Astrocyte (in vitro differentiated cells and primary cell): ENCODE data around the gene PKP1. TPM values are rescaled to one million over a fixed set of nuclear protein-coding genes. Genes with fewer than 3 reads are reported as not detected.

Experiments used
- DNase-seq: peaks from one replicate; pipeline ENCODE4 v3.0.0-alpha.2; 2010; ENCODE audit warnings: low read depth
- FAIRE-seq: peaks from 2 replicates; lab custom pipeline; 2011; peaks lifted over from hg19 to GRCh38; lab: Jason Lieb, UNC
- H2AFZ ChIP-seq: 2 replicates; pipeline ENCODE4 v1.6.0; 2012; ENCODE audit warnings: low read depth, low read length, inconsistent platforms
- H3K27ac ChIP-seq: 2 replicates; pipeline ENCODE4 v1.5.1; 2011; ENCODE audit warnings: low read depth, low read length, inconsistent platforms
- H3K27me3 ChIP-seq: 2 replicates; pipeline ENCODE4 v1.6.0; 2011; ENCODE audit warnings: low read length, inconsistent platforms; ENCODE audit not compliant: insufficient read depth
- H3K36me3 ChIP-seq: 2 replicates; pipeline ENCODE4 v1.5.1; 2011; ENCODE audit warnings: low read length, inconsistent platforms; ENCODE audit not compliant: insufficient read depth
- H3K4me1 ChIP-seq: 2 replicates; pipeline ENCODE4 v1.5.1; 2011; ENCODE audit warnings: low read length, inconsistent platforms; ENCODE audit not compliant: insufficient read depth
- H3K4me2 ChIP-seq: 2 replicates; pipeline ENCODE4 v1.6.0; 2012; ENCODE audit warnings: low read length, inconsistent platforms
- H3K4me3 ChIP-seq: 2 replicates; pipeline ENCODE4 v1.5.1; 2011; ENCODE audit warnings: low read depth, mild to moderate bottlenecking, low read length, inconsistent platforms; ENCODE audit not compliant: insufficient read depth
- H3K79me2 ChIP-seq: 2 replicates; pipeline ENCODE4 v1.6.0; 2012; ENCODE audit warnings: mild to moderate bottlenecking, low read length, inconsistent platforms; ENCODE audit not compliant: insufficient read depth
- H3K9ac ChIP-seq: 2 replicates; pipeline ENCODE4 v1.6.0; 2012; ENCODE audit warnings: mild to moderate bottlenecking, low read length, inconsistent platforms
- H3K9me3 ChIP-seq: 2 replicates; pipeline ENCODE4 v1.5.1; 2012; ENCODE audit warnings: low read depth, mild to moderate bottlenecking, low read length, inconsistent platforms; ENCODE audit not compliant: insufficient read depth
- H4K20me1 ChIP-seq: 2 replicates; pipeline ENCODE4 v1.6.0; 2012; ENCODE audit warnings: low read length, inconsistent platforms; ENCODE audit not compliant: insufficient read depth
- H3K27ac Mint-ChIP-seq: one replicate; pipeline ENCODE4 v1.8.0; 2021; ENCODE audit warnings: mild to moderate bottlenecking, mixed read lengths; ENCODE audit not compliant: unreplicated experiment
- H3K27me3 Mint-ChIP-seq: one replicate; pipeline ENCODE4 v1.8.0; 2021; ENCODE audit warnings: low read depth, mixed read lengths; ENCODE audit not compliant: unreplicated experiment
- H3K36me3 Mint-ChIP-seq: one replicate; pipeline ENCODE4 v1.8.0; 2021; ENCODE audit warnings: low read depth, mixed read lengths; ENCODE audit not compliant: unreplicated experiment
- H3K4me1 Mint-ChIP-seq: one replicate; pipeline ENCODE4 v1.8.0; 2021; ENCODE audit warnings: low read depth, mixed read lengths; ENCODE audit not compliant: unreplicated experiment
- H3K4me3 Mint-ChIP-seq: one replicate; pipeline ENCODE4 v1.8.0; 2021; ENCODE audit warnings: mild to moderate bottlenecking, moderate library complexity, mixed read lengths; ENCODE audit not compliant: unreplicated experiment
- H3K9me3 Mint-ChIP-seq: one replicate; pipeline ENCODE4 v1.8.0; 2021; ENCODE audit warnings: mild to moderate bottlenecking, mixed read lengths; ENCODE audit not compliant: unreplicated experiment
- CTCF ChIP-seq: IDR thresholded peaks from 2 replicates; pipeline ENCODE4 v1.5.1; 2011; ENCODE audit warnings: low read depth, mild to moderate bottlenecking, inconsistent platforms, low read length, moderate library complexity; ENCODE audit not compliant: insufficient read depth
- EZH2 ChIP-seq: IDR thresholded peaks from 2 replicates; pipeline ENCODE4 v1.6.1; 2012; ENCODE audit warnings: mild to moderate bottlenecking, low read length, inconsistent platforms; ENCODE audit not compliant: insufficient read depth
- total RNA-seq: library from RNA; stranded (reverse); gene quantifications from 2 replicates; pipeline ENCODE4 v1.2.1, GENCODE V29; 2021

PKP1 gene
- total RNA-seq, 1 donor from 2014 or later: 0.07 TPM

DNA sequence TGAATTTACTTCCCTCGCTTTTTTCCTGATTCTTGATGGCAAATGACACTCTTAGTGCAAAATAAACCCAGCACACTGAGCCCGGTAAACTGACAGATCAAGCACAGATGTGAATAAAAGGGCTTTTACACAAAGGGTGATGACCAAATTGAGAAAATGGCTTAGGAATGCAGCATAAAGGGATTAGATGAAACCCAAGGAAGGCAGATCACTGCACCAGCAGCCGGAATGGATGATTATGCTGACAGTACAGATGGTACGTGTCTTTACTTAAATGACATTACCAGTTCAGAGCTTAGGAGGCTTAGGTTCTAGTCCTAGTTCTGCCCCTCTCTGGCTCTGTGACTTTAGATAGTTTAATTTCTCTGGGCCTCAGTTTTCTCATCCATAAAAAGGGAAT, 12.0 kb downstream of the PKP1 start:
- Mint-ChIP-seq H3K9me3 (no peaks in the 10 kb centered on the region), H3K4me1 (peaks cover 23% of the 10 kb centered on the region), H3K4me3 (peak overlapping the region; percentile 9), H3K27ac (no peak overlapping the region), H3K36me3 (peaks cover 2% of the 10 kb centered on the region), H3K27me3 (peaks cover 28% of the 10 kb centered on the region)
- H3K79me2 ChIP-seq: no peaks in the 10 kb centered on the region
- peaks cover 6% of the 10 kb centered on the region for H3K4me1 ChIP-seq
- no peaks in the 10 kb centered on the region for H3K9me3 ChIP-seq
- H3K36me3 ChIP-seq: no peaks in the 10 kb centered on the region
- no peak overlapping the region for H3K4me2 ChIP-seq
- FAIRE-seq: no peak
- no peak overlapping the region for H3K9ac ChIP-seq
- DNase-seq: no peak
- no peaks in the 10 kb centered on the region for H4K20me1 ChIP-seq
- H2AFZ ChIP-seq: no peak overlapping the region
- H3K4me3 ChIP-seq: no peak overlapping the region
- no peak for TF ChIP-seq CTCF
- no peak for TF ChIP-seq EZH2
- peaks cover 5% of the 10 kb centered on the region for H3K27me3 ChIP-seq
- H3K27ac ChIP-seq: no peak overlapping the region

DNA sequence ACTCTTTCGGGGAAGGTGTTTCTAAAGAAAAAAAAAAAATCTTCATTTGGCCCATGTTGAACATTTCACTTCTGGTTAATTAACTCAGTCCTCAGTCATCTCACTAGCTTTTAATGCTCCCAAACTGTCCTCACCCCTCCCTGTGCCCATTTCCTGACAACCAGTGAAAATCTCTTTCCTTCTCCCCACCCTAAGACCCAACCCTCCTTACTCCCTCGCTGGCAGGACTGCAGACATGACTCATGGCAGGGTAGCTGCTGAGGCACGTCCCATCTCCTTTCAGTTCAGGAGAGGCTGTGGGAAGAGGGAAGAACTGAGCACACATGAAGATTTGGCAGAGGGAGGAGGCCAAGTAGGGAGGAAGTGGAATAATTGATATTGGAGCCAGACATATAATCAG, 12.6 kb downstream of the PKP1 start:
- Histone ChIP-seq H3K4me2 (peak overlapping the region; percentile 30), H3K4me1 (peaks cover 6% of the 10 kb centered on the region), H3K9me3 (no peaks in the 10 kb centered on the region), H3K9ac (no peak overlapping the region), H3K27ac (no peak overlapping the region), H3K79me2 (no peaks in the 10 kb centered on the region), H3K4me3 (no peak overlapping the region), H3K36me3 (no peaks in the 10 kb centered on the region), H2AFZ (no peak overlapping the region), H3K27me3 (peaks cover 5% of the 10 kb centered on the region), H4K20me1 (no peaks in the 10 kb centered on the region)
- H3K27me3 Mint-ChIP-seq: peaks cover 23% of the 10 kb centered on the region
- H3K4me3 Mint-ChIP-seq: no peak overlapping the region
- no peak for TF ChIP-seq EZH2
- TF ChIP-seq CTCF: no peak
- H3K36me3 Mint-ChIP-seq: peaks cover 2% of the 10 kb centered on the region
- peak; percentile 72 for DNase-seq
- peaks cover 19% of the 10 kb centered on the region for H3K4me1 Mint-ChIP-seq
- H3K9me3 Mint-ChIP-seq: no peaks in the 10 kb centered on the region
- FAIRE-seq: no peak
- peak overlapping the region; percentile 67 for H3K27ac Mint-ChIP-seq

DNA sequence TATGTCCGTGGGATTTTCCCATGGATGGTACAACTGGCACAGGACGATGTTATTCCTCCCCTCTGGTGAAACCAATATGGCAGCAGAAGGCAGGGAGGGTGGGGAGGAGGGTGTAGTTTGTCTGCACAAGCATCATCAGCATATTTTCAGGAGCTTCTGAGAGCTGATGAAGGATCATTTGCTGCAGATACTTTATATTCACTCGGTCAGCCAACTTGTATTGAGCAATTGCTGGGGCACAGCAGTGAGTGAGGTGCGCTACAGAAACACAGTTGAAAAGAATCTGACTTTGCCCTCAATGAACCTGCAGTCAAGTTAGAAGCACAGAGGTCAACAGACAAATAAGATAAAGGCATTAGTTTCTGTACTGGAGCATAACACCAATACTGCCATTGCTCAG, 13.0 kb downstream of the PKP1 start:
- H3K4me1 Mint-ChIP-seq: peaks cover 19% of the 10 kb centered on the region
- H3K4me3 Mint-ChIP-seq: no peak overlapping the region
- peak overlapping the region; percentile 67 for H3K27ac Mint-ChIP-seq
- Histone ChIP-seq H3K27me3 (peaks cover 5% of the 10 kb centered on the region), H3K4me2 (peak overlapping the region; percentile 30), H3K27ac (no peak overlapping the region), H3K79me2 (no peaks in the 10 kb centered on the region), H4K20me1 (no peaks in the 10 kb centered on the region), H2AFZ (no peak overlapping the region), H3K9me3 (no peaks in the 10 kb centered on the region), H3K9ac (no peak overlapping the region), H3K4me1 (peaks cover 6% of the 10 kb centered on the region), H3K4me3 (no peak overlapping the region), H3K36me3 (no peaks in the 10 kb centered on the region)
- no peak for DNase-seq
- no peak for FAIRE-seq
- no peaks in the 10 kb centered on the region for H3K9me3 Mint-ChIP-seq
- TF ChIP-seq EZH2: no peak
- no peak for TF ChIP-seq CTCF
- peaks cover 20% of the 10 kb centered on the region for H3K27me3 Mint-ChIP-seq
- peaks cover 2% of the 10 kb centered on the region for H3K36me3 Mint-ChIP-seq
